Lower leg skin (tissue), 4 donors: ENCODE measurements around the gene THSD4. TPM values are rescaled to one million over a fixed set of nuclear protein-coding genes. Genes with fewer than 3 reads are reported as not detected.

Experiments used
- DNase-seq, 2 donors: peaks; one replicate each; pipeline ENCODE4 v3.0.0-alpha.2; 2019; ENCODE audit warnings: low spot score in 2 of 2
- H3K4me3 ChIP-seq: fragments of 200-600 bp; sonication (generic); 2 replicates; pipeline ENCODE4 v1.5.1; 2017; ENCODE audit warnings: mild to moderate bottlenecking, low read depth; ENCODE audit not compliant: poor library complexity, severe bottlenecking
- CTCF ChIP-seq, 3 donors: fragments of 450-650 bp; IDR thresholded peaks; one replicate each; pipeline ENCODE4 v1.5.1; 2016; ENCODE audit warnings: antibody characterized with exemption in 3 of 3, mild to moderate bottlenecking in 3 of 3, moderate library complexity in 2 of 3
- POLR2A ChIP-seq, 2 donors: fragments of 450-650 bp; IDR thresholded peaks; one replicate each; pipeline ENCODE4 v1.6.1; 2016 to 2017; ENCODE audit warnings: antibody characterized with exemption in 2 of 2, mild to moderate bottlenecking in 1 of 2, moderate library complexity in 1 of 2
- WGBS, 2 donors: methylation state at CpG; one replicate each; pipeline ENCODE4 v1.1.5; 2018; 5-methylcytosine and 5-hydroxymethylcytosine counted together
- intact Hi-C: fragments of 100-400 bp; cut with DNase I; formaldehyde crosslinking; loops from one replicate; pipeline ENCODE4 v1.15.0; 2023; ENCODE audit warnings: low total_unique reads
- total RNA-seq, 4 donors: library from RNA; depleted of rRNA; stranded (reverse); fragments of >200 nt; gene quantifications; one replicate each; pipeline ENCODE4 v1.1.0, GENCODE V29; 2016

THSD4 gene
- total RNA-seq, 4 donors from 2014 or later = 9.3 to 39.2 (median 32.8) TPM

DNA sequence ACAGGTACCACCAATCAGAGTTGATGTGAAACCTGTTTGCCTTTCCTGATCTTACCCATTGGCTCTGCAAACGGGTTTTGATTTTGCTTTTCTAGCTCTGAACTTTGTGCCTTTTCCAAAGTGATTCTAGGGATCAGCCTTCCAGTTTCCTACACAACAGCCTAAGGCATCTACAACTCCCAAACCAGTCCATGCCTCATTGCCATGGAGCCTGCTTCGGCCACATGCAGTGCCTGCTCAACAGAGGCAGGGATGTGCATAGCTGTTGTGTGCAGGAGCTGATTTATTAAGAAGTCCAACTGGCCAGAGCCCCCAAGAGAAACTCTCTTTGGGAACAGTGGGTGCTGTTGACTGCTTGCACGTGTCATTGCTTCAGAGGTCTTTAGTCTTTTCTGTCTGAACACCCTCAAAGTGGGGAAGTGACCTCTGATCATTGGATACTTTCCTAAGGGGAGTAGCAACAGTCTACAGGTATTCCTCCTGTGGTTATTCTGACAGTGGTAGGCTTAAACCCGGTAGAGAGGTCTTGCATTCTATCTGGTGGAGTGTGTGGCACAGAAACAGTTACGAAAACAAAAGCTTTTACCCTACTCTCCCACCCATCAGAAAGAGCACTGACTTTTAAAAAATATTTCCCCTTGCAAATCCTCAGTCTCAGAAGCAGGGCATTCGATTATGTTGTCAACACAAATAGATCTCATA is 36.6 kb upstream of the THSD4 start:
- intact Hi-C loops = no loop called here
- 50 to 55% methylated on average over 6 of the region's 6 CpGs for WGBS, 2 donors
- TF ChIP-seq POLR2A (IDR thresholded peaks at IDR 0.05) (no peak), CTCF (IDR thresholded peaks at IDR 0.05) (no peak)
- H3K4me3 ChIP-seq = no peak overlapping the region
- DNase-seq = no peak

- no peak overlapping the region for H3K4me3 ChIP-seq
- TF ChIP-seq POLR2A (IDR thresholded peaks at IDR 0.05) (no peak), CTCF (IDR thresholded peaks at IDR 0.05) (no peak)
- intact Hi-C loops = no loop called here
- 14 to 30% methylated on average over 6 of the region's 6 CpGs for WGBS, 2 donors
- DNase-seq = no peak
Measured at GRCh38 chr15:71079208-71080044, 35.8 kb upstream of the THSD4 start.

DNA sequence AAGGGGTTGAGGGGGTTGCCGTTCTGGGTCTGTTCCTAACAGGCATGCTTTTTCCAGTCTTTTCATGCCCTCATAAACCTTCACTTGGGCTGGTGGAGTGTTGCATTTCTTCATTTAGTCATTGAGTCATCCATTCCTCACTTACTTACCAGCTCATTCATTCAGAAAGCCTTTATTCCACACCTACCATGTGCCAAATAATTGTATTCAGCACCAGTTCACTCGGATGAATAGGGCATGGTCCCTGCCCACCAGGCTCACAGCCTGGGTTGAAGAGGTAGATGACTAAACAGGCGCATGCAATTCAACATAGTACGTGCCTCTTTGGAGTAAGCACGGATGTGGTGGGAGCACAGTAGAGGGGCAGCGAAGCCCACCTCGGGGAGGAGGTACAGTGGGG is 35.1 kb upstream of the THSD4 start:
- WGBS, 2 donors = 61 to 71% methylated on average over 7 of the region's 7 CpGs
- intact Hi-C loops = no loop called here
- DNase-seq = no peak
- no peak for TF ChIP-seq POLR2A (IDR thresholded peaks at IDR 0.05)
- H3K4me3 ChIP-seq = no peak overlapping the region

DNA sequence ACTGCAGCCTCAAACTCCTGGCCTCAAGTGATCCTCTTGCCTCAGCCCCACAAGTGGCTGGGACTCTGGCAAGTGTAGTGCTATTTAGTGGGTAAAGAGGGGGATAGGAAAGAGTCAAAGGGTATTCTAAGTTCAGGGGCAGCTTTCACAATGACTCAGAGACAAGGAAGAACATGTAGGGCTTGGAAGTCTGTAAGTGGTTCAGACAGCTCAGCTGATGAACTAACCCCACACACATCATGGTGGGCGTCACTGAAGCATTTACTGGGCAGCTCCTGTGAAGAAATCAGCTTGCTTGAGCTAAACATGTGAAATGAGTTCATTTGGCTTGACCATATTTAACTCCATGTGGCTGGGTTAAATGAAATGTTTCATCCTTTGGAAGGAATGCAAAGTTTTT is 34.6 kb upstream of the THSD4 start:
- WGBS, 2 donors = 31 to 32% methylated on average over 1 of the region's 1 CpG
- H3K4me3 ChIP-seq = no peak overlapping the region
- intact Hi-C loops = no loop called here
- no peak for DNase-seq
- TF ChIP-seq POLR2A (IDR thresholded peaks at IDR 0.05) (no peak), CTCF (IDR thresholded peaks at IDR 0.05) (no peak)

DNA sequence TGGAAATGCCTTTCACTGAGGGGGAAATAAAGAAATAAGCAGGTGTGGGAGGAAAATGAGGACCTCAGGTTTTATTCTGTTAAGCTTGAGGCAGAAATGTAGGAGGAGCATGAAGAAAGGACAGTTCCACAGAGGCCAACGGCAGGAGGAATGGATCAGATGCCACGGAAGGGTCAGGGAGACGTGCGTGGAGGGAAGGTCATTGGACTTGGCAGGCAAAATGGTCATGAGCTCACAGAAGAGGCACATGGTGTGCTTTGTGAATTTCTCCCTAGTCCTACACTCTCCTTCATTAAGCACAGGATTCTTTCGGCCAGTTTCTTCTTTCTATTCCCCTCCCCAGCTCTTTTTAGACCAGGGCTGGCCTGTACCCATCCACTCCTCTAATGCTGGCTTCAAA is 32.5 kb upstream of the THSD4 start:
- H3K4me3 ChIP-seq = no peak overlapping the region
- no peak for TF ChIP-seq CTCF (IDR thresholded peaks at IDR 0.05)
- no peak for TF ChIP-seq POLR2A (IDR thresholded peaks at IDR 0.05)
- WGBS, 2 donors = 60 to 66% methylated on average over 5 of the region's 5 CpGs
- intact Hi-C loops = no loop called here
- no peak for DNase-seq

- 47 to 56% methylated on average over 5 of the region's 5 CpGs for WGBS, 2 donors
- DNase-seq = no peak
- intact Hi-C loops = no loop called here
- H3K4me3 ChIP-seq = no peak overlapping the region
- no peak for TF ChIP-seq POLR2A (IDR thresholded peaks at IDR 0.05)
Measured at GRCh38 chr15:71083349-71083748, 31.9 kb upstream of the THSD4 start.
